Gastroesophageal sphincter (tissue), 3 donors: ENCODE results near the gene SMARCB1.

Experiments
- CTCF ChIP-seq, 4 experiments: fragments of 200-600 bp in 2 of 4; fragments of 450-650 bp in 2 of 4; sonication (generic) in 1 of 4; IDR thresholded peaks; one replicate each; pipeline ENCODE4 v1.5.1; 2017 to 2019; ENCODE audit warnings: antibody characterized with exemption in 4 of 4, mild to moderate bottlenecking in 2 of 4, moderate library complexity in 2 of 4
- EP300 ChIP-seq: sonication (generic); formaldehyde crosslinking; IDR thresholded peaks from one replicate; pipeline ENCODE4 v1.6.1; 2017; ENCODE audit warnings: antibody characterized with exemption, mild to moderate bottlenecking
- POLR2A ChIP-seq, 2 donors: fragments of 450-650 bp; IDR thresholded peaks; one replicate each; pipeline ENCODE4 v1.6.1; 2017; ENCODE audit warnings: antibody characterized with exemption in 2 of 2, mild to moderate bottlenecking in 2 of 2, moderate library complexity in 1 of 2

- TF ChIP-seq POLR2A (IDR thresholded peaks at IDR 0.05) (no peak), CTCF (IDR thresholded peaks at IDR 0.05) (no peak), EP300 (no peak)
Observed at GRCh38 chr22:23754980-23755636, 31.7 kb upstream of the SMARCB1 start.
